OCI-LY7 (cell line): ENCODE measurements around the gene KIAA1328.

Experiments used
- CTCF ChIP-seq: fragments of 200-600 bp; sonication (generic); conservative IDR thresholded peaks from 2 replicates; pipeline ENCODE4 v1.5.1; 2014; ENCODE audit warnings: mild to moderate bottlenecking, antibody characterized with exemption, low read length, moderate library complexity, mixed read lengths
- EZH2phosphoT487 ChIP-seq: fragments of 200-600 bp; sonication (generic); IDR thresholded peaks from 2 replicates; pipeline ENCODE4 v1.6.1; 2018; ENCODE audit warnings: low read depth, borderline replicate concordance, mild to moderate bottlenecking, mixed run types, antibody characterized with exemption, low read length, moderate library complexity, mixed read lengths

GRCh38 chr18:37064187-37064586 is 235.3 kb downstream of the KIAA1328 start:
- TF ChIP-seq CTCF = no peak
- TF ChIP-seq EZH2phosphoT487 = no peak
